ENCODE measurements around the gene PM20D1.

The PM20D1 gene

DNA sequence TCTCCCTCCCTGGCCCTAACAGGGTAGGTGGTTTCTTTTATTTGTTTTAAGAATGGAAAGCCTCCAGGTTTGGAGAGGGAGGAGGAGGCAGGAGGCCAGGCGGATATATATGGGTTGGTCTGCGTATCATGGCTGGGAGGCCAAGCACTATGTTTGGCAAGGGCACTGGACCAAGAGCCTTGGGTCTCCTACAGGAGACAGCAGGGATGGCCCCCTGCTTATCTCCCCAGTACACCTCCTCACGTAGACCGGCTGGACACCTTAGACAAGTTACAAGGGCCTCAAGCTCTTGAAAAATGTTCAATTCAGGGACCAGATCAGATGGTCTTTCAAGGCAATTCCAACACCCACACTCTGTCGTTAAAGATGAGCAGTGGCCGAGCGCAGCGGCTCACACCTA lies 47.9 kb downstream of the PM20D1 start:
- DNase-seq = no peak

DNA sequence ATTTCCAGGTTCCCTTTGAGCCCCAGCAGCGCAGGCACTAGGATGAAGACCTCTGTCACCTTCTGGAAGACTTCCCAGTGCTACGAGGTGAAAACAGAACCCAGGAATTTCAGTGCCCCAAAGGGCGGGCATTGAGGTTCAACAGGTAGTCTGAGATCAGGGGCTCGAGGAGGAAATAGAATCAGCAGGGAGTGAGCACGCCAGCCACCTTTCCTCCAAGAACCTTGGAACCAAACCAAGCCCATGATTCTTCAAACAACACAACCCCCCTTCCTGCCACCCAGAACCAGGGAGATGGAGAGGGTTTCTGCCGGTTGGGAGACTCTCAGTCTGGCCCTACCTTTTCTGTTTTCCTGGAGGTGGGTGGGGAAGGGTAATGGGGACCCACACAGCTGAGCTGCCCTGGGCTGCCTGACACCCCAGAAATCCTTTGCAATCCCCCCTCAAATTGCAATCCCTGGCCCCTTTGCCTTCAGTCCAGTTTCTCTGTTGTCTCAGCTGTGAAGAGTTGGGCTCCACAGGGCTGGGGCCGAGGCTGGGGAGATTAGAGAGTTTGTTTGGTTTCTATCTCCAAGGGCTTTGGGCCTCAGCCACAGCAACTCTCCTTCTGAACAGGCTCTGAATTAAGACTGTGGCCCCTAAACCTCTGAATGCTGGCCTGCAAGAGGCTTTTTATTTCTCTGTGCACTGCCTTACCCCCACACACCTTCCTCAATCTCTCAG lies 48.8 kb downstream of the PM20D1 start:
- DNase-seq = no peak

- DNase-seq = no peak
These were observed 49.5 kb downstream of the PM20D1 start for GRCh38 chr1:205800427-205800826.

DNA sequence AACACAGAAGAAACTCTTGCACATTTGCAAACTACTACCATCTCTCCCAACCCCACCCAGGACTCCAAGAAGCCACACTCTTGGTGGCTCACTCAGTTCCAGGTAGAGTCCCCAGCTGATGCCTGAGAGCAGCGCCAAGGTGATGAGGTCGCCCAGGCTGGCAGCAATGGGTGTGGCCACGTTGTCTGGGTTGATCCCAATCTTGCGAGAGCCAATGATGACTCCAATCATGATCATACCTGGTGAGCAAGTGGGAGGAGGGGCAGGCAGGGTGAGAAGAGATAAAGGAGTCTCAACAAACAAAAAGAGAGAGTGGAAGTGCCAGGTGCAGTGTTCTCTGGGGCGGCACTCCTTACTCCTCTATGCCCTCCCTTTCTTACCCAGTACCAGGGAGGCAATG lies 51.4 kb downstream of the PM20D1 start:
- no peak for DNase-seq

GRCh38 chr1:205797168-205797567 lies 52.8 kb downstream of the PM20D1 start:
- DNase-seq = no peak

- no peak for DNase-seq
These were observed 55.8 kb downstream of the PM20D1 start for GRCh38 chr1:205794011-205794730.

DNA sequence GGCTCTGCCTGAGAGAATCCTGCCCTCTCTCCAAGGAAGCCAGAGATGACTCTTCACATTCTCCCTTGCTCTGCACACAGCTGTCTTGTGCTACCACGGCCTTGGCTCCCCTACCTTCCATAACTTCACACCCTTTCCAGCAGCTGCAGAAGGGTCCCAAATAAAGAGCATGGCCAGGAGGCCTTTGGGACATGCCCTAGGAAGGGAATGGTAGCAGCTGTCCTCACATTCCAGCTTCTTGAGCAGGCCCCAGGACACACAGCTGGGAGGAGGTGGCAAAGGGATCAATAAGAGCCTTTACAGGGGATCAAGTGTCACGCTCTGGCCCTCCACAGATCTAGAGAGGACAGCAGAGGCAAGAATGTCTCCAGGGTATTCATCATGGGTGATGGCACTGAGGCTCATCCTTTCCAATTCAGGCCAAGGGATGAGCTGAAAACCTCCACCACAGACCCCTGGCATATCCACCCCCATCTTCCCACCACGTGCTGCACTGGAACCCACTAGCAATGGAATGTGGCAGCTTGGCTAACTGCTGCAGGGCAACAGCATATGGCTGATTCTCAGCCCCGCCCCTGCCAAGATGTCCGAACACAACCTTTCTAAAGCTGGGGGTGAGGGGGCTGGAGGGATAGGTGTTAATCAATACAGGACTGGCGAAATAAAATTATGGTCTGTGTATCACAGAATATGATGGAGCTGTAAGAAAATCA lies 56.8 kb downstream of the PM20D1 start:
- DNase-seq = no peak

DNA sequence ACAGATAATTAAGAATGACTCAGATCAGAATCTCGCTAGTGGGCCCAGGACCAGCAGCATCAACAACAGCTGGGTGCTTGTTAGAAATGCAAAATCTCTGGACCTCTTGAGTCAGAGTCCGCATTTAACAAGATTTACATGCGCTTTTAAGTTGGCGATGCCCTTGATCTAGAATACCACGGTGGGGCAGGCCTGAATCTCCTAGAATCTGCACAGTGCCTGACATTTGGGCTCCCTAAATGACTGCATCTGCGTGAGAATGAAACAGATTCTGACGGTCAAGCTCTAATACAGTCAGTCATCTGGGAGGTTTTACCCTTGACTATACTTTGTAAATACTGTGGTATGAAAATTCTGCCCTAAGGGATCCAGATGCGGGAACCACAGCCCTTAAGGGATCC lies 57.5 kb downstream of the PM20D1 start:
- DNase-seq = no peak

GRCh38 chr1:205791568-205792180 lies 58.3 kb downstream of the PM20D1 start:
- DNase-seq = peak; percentile 41

DNA sequence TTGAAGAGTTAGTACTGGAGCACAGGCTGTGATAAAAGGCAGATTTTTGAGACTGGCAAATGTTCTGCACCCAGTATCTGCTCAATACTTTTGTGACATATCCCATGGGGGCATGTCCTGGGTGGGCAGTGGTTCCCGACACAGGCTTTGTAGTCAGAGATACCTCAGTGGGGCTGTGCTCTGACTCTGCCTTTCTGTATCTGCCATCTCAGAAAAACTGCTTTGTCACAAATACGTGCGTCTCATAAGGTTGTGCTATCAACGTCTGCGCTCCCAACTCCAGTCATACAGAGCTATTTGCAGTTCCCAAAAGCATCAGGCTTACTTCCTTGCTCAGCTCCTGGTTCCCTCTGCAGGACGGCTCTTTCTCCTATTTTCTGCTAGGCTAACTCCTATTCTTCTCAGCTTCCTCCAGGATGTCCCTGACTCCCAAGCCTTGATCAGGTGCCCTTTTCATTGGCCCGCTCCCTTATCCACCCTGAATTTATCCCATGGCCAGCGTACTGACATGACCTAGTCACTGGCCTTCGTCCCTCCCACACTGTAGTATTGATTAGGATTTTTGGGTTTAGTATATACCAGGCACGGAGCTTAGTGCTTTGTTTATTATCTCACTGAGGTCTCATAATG lies 62.5 kb downstream of the PM20D1 start:
- no peak for DNase-seq

- DNase-seq = no peak
These were observed 63.3 kb downstream of the PM20D1 start for GRCh38 chr1:205786601-205787000.

DNA sequence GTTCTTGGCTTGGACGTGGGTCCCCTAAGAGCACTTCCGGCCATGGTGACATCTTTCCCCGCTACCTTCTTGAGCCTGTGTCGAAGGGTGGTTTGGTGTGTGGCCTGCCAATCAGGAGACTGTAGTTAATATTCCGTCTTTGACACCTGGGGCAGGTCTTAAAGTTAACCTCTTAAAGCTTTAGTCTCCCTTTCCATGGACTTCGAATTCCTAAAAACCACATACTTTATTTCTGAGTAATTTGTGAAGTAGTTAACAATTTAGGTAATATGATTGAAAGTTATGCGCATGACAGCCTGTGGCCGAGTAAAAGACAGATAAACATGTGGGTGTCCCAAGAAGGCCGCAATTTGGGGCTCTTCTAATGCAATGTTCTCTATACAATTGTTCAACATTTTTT lies 64.5 kb downstream of the PM20D1 start:
- no peak for DNase-seq

DNA sequence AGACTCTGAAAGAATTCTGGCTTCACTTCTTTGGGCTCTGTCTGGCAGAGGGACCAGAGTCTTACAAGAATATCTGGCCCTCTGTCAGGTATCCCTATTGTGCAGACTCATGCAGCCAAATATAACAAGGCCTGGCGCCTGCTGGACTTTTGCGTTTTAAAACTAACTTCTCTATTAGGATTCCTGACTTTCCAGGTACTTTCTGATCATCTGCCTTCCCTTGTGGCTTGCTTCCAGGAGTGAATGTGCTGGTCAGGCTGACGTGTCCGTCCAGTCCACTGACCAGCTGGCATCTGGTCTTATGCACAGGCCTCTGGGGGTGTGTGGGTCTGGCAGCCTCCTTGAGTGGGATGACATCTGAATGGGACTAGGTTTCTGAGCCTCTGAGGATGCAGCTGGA lies 66.0 kb downstream of the PM20D1 start:
- DNase-seq = no peak

DNA sequence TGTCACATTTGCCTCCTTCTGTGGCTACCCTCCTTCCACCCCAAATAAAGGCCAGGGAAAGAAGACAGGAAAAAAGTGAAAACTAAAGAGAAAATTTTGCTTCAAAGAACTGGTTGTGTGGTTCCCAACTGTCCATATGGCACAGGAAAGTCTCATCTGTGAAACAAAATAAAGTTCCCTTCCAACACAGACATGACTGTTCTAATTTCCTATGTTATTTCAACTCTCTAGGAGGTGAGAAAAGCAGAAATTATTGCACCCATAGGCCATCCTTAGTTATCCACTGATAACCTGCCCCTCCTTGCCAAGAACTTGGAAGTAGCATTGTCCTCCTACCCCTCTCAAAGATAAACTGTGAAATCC lies 66.5 kb downstream of the PM20D1 start:
- no peak for DNase-seq

- no peak for DNase-seq
These were observed 67.1 kb downstream of the PM20D1 start for GRCh38 chr1:205782627-205783432.

DNA sequence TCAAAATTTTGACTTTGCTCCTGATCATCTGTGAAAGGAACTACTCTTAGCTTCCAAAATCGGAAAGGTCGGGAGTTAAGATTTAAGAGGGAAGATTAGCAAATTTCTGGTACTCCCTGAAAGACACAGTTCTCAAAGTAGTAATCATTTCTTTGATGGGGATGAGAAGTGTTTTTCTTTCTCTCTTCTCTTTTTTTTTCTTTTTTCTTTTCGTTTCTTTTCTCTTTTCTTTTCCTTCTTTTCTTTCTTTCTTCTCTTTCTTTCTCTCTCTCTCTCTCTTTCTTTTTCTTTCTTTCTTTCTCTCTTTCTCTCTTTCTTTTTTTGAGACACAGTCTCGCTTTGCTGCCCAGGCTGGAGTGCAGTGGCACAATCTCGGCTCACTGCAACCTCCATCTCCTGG lies 69.6 kb downstream of the PM20D1 start:
- DNase-seq = no peak

Measured in HCEC 1CT (cell line).